ENCODE data around the gene SLC16A14.

DNA sequence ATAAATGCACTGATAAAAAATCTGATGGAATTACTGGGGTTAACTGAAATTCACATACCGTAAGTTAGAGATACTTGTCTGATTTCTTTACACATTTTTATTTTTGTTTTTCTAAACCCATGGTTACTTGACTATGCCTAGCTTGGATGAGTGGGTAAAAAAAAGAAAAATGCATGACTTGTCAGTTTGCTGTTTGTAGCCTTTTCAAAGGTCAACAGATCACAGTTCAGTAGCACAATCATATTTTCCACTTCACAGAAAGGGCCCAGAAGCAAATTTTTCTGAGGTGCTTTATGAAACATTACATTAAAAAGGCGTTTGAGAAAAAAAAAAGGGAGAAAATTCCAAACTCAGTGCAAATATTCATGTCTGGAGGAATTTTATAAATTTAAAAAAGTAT is 16.4 kb downstream of the SLC16A14 start:
- TF ChIP-seq GATA2 (IDR thresholded peaks at IDR 0.05; ENCODE audit: low read depth, low read length) (no peak), GATA3 (IDR thresholded peaks at IDR 0.05; ENCODE audit: low read depth, low read length) (no peak)
